ENCODE measurements around the gene ETS2.

ETS2 gene

GRCh38 chr21:38861989-38862683 is 56.4 kb downstream of the ETS2 start:
- no peak for DNase-seq (ENCODE audit: low spot score)

- DNase-seq (ENCODE audit: low spot score) = no peak
Measured at GRCh38 chr21:38863291-38863690, 57.6 kb downstream of the ETS2 start.

- no peak for DNase-seq (ENCODE audit: low spot score)
Measured at GRCh38 chr21:38863843-38864363, 58.2 kb downstream of the ETS2 start.

- no peak for DNase-seq (ENCODE audit: low spot score)
Measured at GRCh38 chr21:38864964-38865363, 59.2 kb downstream of the ETS2 start.

- DNase-seq (ENCODE audit: low spot score) = no peak
Measured at GRCh38 chr21:38869196-38869595, 63.5 kb downstream of the ETS2 start.

- DNase-seq (ENCODE audit: low spot score) = no peak
Measured at GRCh38 chr21:38869946-38870345, 64.2 kb downstream of the ETS2 start.

All from globus pallidus (tissue), 1 donor.